COLO668 (cell line): ENCODE measurements around the gene RHBDF2.

Experiments
- DNase-seq: peaks from one replicate; lab custom pipeline; 2025; ENCODE audit not compliant: unreplicated experiment; lab: John Stamatoyannopoulos, UW

RHBDF2 gene

GRCh38 chr17:76441686-76442340 lies 59.4 kb downstream of the RHBDF2 start:
- no peak for DNase-seq

GRCh38 chr17:76440751-76441362 lies 60.4 kb downstream of the RHBDF2 start:
- DNase-seq: no peak

GRCh38 chr17:76439314-76439928 lies 61.8 kb downstream of the RHBDF2 start:
- DNase-seq: no peak

- DNase-seq: no peak
These were observed 62.3 kb downstream of the RHBDF2 start for GRCh38 chr17:76438906-76439305.

- DNase-seq: peak; percentile 1
These were observed 63.5 kb downstream of the RHBDF2 start for GRCh38 chr17:76437467-76438402.

GRCh38 chr17:76435751-76436150 lies 65.5 kb downstream of the RHBDF2 start:
- no peak for DNase-seq

- no peak for DNase-seq
These were observed 66.4 kb downstream of the RHBDF2 start for GRCh38 chr17:76434870-76435269.

GRCh38 chr17:76433693-76434092 lies 67.5 kb downstream of the RHBDF2 start:
- DNase-seq: no peak

- no peak for DNase-seq
These were observed 68.4 kb downstream of the RHBDF2 start for GRCh38 chr17:76432712-76433336.

GRCh38 chr17:76432004-76432403 lies 69.2 kb downstream of the RHBDF2 start:
- no peak for DNase-seq

- no peak for DNase-seq
These were observed 69.7 kb downstream of the RHBDF2 start for GRCh38 chr17:76431509-76431908.

- no peak for DNase-seq
These were observed 72.7 kb downstream of the RHBDF2 start for GRCh38 chr17:76428511-76428910.

- no peak for DNase-seq
These were observed 73.6 kb downstream of the RHBDF2 start for GRCh38 chr17:76427501-76428231.

- no peak for DNase-seq
These were observed 74.4 kb downstream of the RHBDF2 start for GRCh38 chr17:76426853-76427252.

GRCh38 chr17:76422860-76423259 lies 78.4 kb downstream of the RHBDF2 start:
- DNase-seq: no peak

- no peak for DNase-seq
These were observed 78.8 kb downstream of the RHBDF2 start for GRCh38 chr17:76422406-76422805.

GRCh38 chr17:76421044-76421407 lies 80.2 kb downstream of the RHBDF2 start:
- DNase-seq: no peak
